ENCODE results near the gene SFXN5. TPM values are rescaled to one million over a fixed set of nuclear protein-coding genes. Genes with fewer than 3 reads are reported as not detected.

SFXN5 gene
- polyA plus RNA-seq, 3 donors: 2.8 to 5.3 (median 4.5) TPM

- 78 to 95% (median 92%) methylated on average over 7 of the region's 7 CpGs for WGBS, 3 donors
- no peak overlapping the region for H3K27ac ChIP-seq (ENCODE audit: low read depth, low read length)
Observed at GRCh38 chr2:72943540-72944395, 127.7 kb downstream of the SFXN5 start.

GRCh38 chr2:72942881-72943418 lies 128.6 kb downstream of the SFXN5 start:
- WGBS, 3 donors: 95 to 98% (median 96%) methylated on average over 8 of the region's 8 CpGs
- no peak overlapping the region for H3K27ac ChIP-seq (ENCODE audit: low read depth, low read length)

- 92 to 96% (median 94%) methylated on average over 7 to 8 of the region's 8 CpGs for WGBS, 3 donors
- no peak overlapping the region for H3K27ac ChIP-seq (ENCODE audit: low read depth, low read length)
Observed at GRCh38 chr2:72942293-72942692, 129.2 kb downstream of the SFXN5 start.

- WGBS, 3 donors: 72 to 84% (median 76%) methylated on average over 6 of the region's 6 CpGs
- no peak overlapping the region for H3K27ac ChIP-seq (ENCODE audit: low read depth, low read length)
Observed at GRCh38 chr2:72940786-72941185, 130.7 kb downstream of the SFXN5 start.

GRCh38 chr2:72940361-72940760 lies 131.2 kb downstream of the SFXN5 start:
- 82 to 89% (median 82%) methylated on average over 6 of the region's 6 CpGs for WGBS, 3 donors
- H3K27ac ChIP-seq (ENCODE audit: low read depth, low read length): no peak overlapping the region

- 57 to 80% (median 78%) methylated on average over 4 to 5 of the region's 5 CpGs for WGBS, 3 donors
- H3K27ac ChIP-seq (ENCODE audit: low read depth, low read length): no peak overlapping the region
Observed at GRCh38 chr2:72938455-72938854, 133.1 kb downstream of the SFXN5 start.

- WGBS, 3 donors: 71 to 86% (median 71%) methylated on average over 15 of the region's 15 CpGs
- H3K27ac ChIP-seq (ENCODE audit: low read depth, low read length): no peak overlapping the region
Observed at GRCh38 chr2:72937356-72937669, 134.2 kb downstream of the SFXN5 start.

GRCh38 chr2:72936660-72937355 lies 134.7 kb downstream of the SFXN5 start:
- H3K27ac ChIP-seq (ENCODE audit: low read depth, low read length): no peak overlapping the region

GRCh38 chr2:72935611-72935957 lies 135.9 kb downstream of the SFXN5 start:
- WGBS, 3 donors: 88 to 96% (median 93%) methylated on average over 2 of the region's 2 CpGs

More at GRCh38 chr2:72936660-72937355, 134.7 kb downstream of the SFXN5 start:
- WGBS, 3 donors: 57 to 71% (median 59%) methylated on average over 19 of the region's 19 CpGs

GRCh38 chr2:72934683-72935610 lies 136.6 kb downstream of the SFXN5 start:
- WGBS, 3 donors: 78 to 84% (median 81%) methylated on average over 14 of the region's 14 CpGs
- H3K27ac ChIP-seq (ENCODE audit: low read depth, low read length): no peak overlapping the region

More at GRCh38 chr2:72935611-72935957, 135.9 kb downstream of the SFXN5 start:
- no peak overlapping the region for H3K27ac ChIP-seq (ENCODE audit: low read depth, low read length)

- H3K27ac ChIP-seq (ENCODE audit: low read depth, low read length): no peak overlapping the region
- WGBS, 3 donors: 86 to 90% (median 88%) methylated on average over 12 of the region's 12 CpGs
Observed at GRCh38 chr2:72933646-72934151, 137.8 kb downstream of the SFXN5 start.

GRCh38 chr2:72933207-72933606 lies 138.3 kb downstream of the SFXN5 start:
- no peak overlapping the region for H3K27ac ChIP-seq (ENCODE audit: low read depth, low read length)
- 77 to 85% (median 79%) methylated on average over 5 of the region's 5 CpGs for WGBS, 3 donors

- WGBS, 3 donors: 92% methylated on average over 4 of the region's 4 CpGs
- no peak overlapping the region for H3K27ac ChIP-seq (ENCODE audit: low read depth, low read length)
Observed at GRCh38 chr2:72932805-72933204, 138.7 kb downstream of the SFXN5 start.

- H3K27ac ChIP-seq (ENCODE audit: low read depth, low read length): no peak overlapping the region
- 39 to 54% (median 49%) methylated on average over 5 of the region's 5 CpGs for WGBS, 3 donors
Observed at GRCh38 chr2:72932045-72932740, 139.3 kb downstream of the SFXN5 start.

GRCh38 chr2:72931280-72931910 lies 140.1 kb downstream of the SFXN5 start:
- WGBS, 3 donors: 92 to 93% (median 93%) methylated on average over 13 to 14 of the region's 14 CpGs
- no peak overlapping the region for H3K27ac ChIP-seq (ENCODE audit: low read depth, low read length)

GRCh38 chr2:72929010-72929409 lies 142.5 kb downstream of the SFXN5 start:
- 88 to 94% (median 91%) methylated on average over 1 of the region's 1 CpG for WGBS, 3 donors
- H3K27ac ChIP-seq (ENCODE audit: low read depth, low read length): no peak overlapping the region

Data from adipose tissue (tissue), 3 donors.